OCI-M1 (cell line): ENCODE data around the gene NHLRC2.
"Not testable (repeated sequence)": the region's sequence is repeated elsewhere in the genome, so short reads cannot be mapped to it uniquely, and the experiment has no call there.

Experiments
- DNase-seq: peaks from one replicate; lab custom pipeline; 2025; lab: John Stamatoyannopoulos, UW

NHLRC2 gene

GRCh38 chr10:113941140-113941539, 86.7 kb downstream of the NHLRC2 start:
- DNase-seq: no peak

GRCh38 chr10:113943196-113943595, 88.7 kb downstream of the NHLRC2 start:
- DNase-seq: not testable (repeated sequence)

- DNase-seq: no peak
Observed at GRCh38 chr10:113945075-113945686, 90.7 kb downstream of the NHLRC2 start.

- DNase-seq: no peak
Observed at GRCh38 chr10:113945687-113946085, 91.2 kb downstream of the NHLRC2 start.

- DNase-seq: peak; percentile 60
Observed at GRCh38 chr10:113947184-113948041, 93.0 kb downstream of the NHLRC2 start.

GRCh38 chr10:113948048-113948447, 93.6 kb downstream of the NHLRC2 start:
- no peak for DNase-seq

- no peak for DNase-seq
Observed at GRCh38 chr10:113950268-113950667, 95.8 kb downstream of the NHLRC2 start.

GRCh38 chr10:113953505-113954272, 99.2 kb downstream of the NHLRC2 start:
- peak; percentile 47 for DNase-seq

- DNase-seq: no peak
Observed at GRCh38 chr10:113954409-113954808, 99.9 kb downstream of the NHLRC2 start.

- no peak for DNase-seq
Observed at GRCh38 chr10:113957013-113957412, 102.6 kb downstream of the NHLRC2 start.

- DNase-seq: no peak
Observed at GRCh38 chr10:113958631-113959382, 104.3 kb downstream of the NHLRC2 start.

- DNase-seq: no peak
Observed at GRCh38 chr10:113959383-113959760, 104.9 kb downstream of the NHLRC2 start.

- DNase-seq: no peak
Observed at GRCh38 chr10:113960617-113961181, 106.2 kb downstream of the NHLRC2 start.

- peak; percentile 17 for DNase-seq
Observed at GRCh38 chr10:113961182-113962031, 106.9 kb downstream of the NHLRC2 start.

- peak; percentile 12 for DNase-seq
Observed at GRCh38 chr10:113965077-113965476, 110.6 kb downstream of the NHLRC2 start.

GRCh38 chr10:113965683-113966082, 111.2 kb downstream of the NHLRC2 start:
- peak; percentile 77 for DNase-seq
